K562 (cell line): ENCODE measurements around the gene RNF145. TPM values are rescaled to one million over a fixed set of nuclear protein-coding genes. Genes with fewer than 3 reads are reported as not detected.

Experiments used
- ATAC-seq: fragments of 200-7000 bp; cut with Tn5 transposase; 3 replicates; pipeline ENCODE4 v1.9.1; 2020; ENCODE audit warnings: moderate library complexity
- BruUV-seq: library from RNA; stranded (reverse); fragments of 400-500 nt; replicated peaks from 2 replicates; lab custom pipeline; 2021; lab: Mats Ljungman, UMichigan
- CTCF ChIA-PET: fragments of 300-600 bp; formaldehyde crosslinking; extraction: SDS; loops from one replicate; lab custom pipeline; 2021; ENCODE audit warnings: low intra/inter-chr PET ratio; lab: Yijun Ruan, JAX
- POLR2A ChIA-PET: fragments of 300-600, 350-650 bp; sonication (Branson Sonifier 250); formaldehyde crosslinking; extraction: SDS; loops from one replicate; lab custom pipeline; 2021; ENCODE audit warnings: antibody characterized with exemption, inconsistent platforms; lab: Yijun Ruan, JAX
- DNase-seq, 4 experiments: peaks; one replicate each; pipeline versions ENCODE4 v3.0.0 to v3.0.0-alpha.2; 2011 to 2018; ENCODE audit warnings: low spot score in 3 of 4, mixed read lengths in 3 of 4; ENCODE audit errors: extremely low read depth in 1 of 4
- FAIRE-seq: peaks from 2 replicates; lab custom pipeline; 2011; peaks lifted over from hg19 to GRCh38; lab: Jason Lieb, UNC
- H2AFZ ChIP-seq: 2 replicates; pipeline ENCODE4 v1.6.0; 2011; ENCODE audit warnings: low read depth, low read length, control low read depth, inconsistent platforms
- H3K27ac ChIP-seq: fragments of 200-600 bp; 3 replicates; pipeline ENCODE4 v1.8.0; 2011; ENCODE audit warnings: low read depth, mild to moderate bottlenecking, control low read depth, inconsistent platforms, low read length, moderate library complexity, mixed read lengths; ENCODE audit errors: extremely low read depth
- H3K27me3 ChIP-seq, 2 experiments: fragments of 300-600 bp in 1 of 2; 2 replicates in 1 of 2; 3 replicates in 1 of 2; pipeline versions ENCODE4 v1.6.0 to v1.8.0; 2011; ENCODE audit warnings: inconsistent platforms in 2 of 2, low read length in 2 of 2, mild to moderate bottlenecking in 1 of 2, mixed read lengths in 1 of 2, moderate library complexity in 1 of 2; ENCODE audit not compliant: control insufficient read depth in 2 of 2, insufficient read depth in 2 of 2
- H3K36me3 ChIP-seq: fragments of 300-600 bp; 3 replicates; pipeline ENCODE4 v1.8.0; 2011; ENCODE audit warnings: mild to moderate bottlenecking, low read length, inconsistent platforms; ENCODE audit not compliant: control insufficient read depth, insufficient read depth
- H3K4me1 ChIP-seq, 2 experiments: fragments of 200-600 bp in 1 of 2; replicated peaks in 1 of 2; 2 replicates in 1 of 2; 3 replicates in 1 of 2; pipeline versions ENCODE4 v1.5.1 to v1.8.0; 2011; ENCODE audit warnings: inconsistent platforms in 2 of 2, low read length in 2 of 2, mild to moderate bottlenecking in 1 of 2, mixed read lengths in 1 of 2, moderate library complexity in 1 of 2; ENCODE audit not compliant: control insufficient read depth in 2 of 2, insufficient read depth in 2 of 2
- H3K4me2 ChIP-seq: 2 replicates; pipeline ENCODE4 v1.6.1; 2011; ENCODE audit warnings: low read length, control low read depth, inconsistent platforms, mixed read lengths; ENCODE audit not compliant: insufficient read depth
- H3K4me3 ChIP-seq: fragments of 200-600 bp; sonication (generic), shearing (Covaris generic); 2 replicates; pipeline ENCODE4 v1.5.1; 2016; ENCODE audit warnings: control low read depth, inconsistent platforms
- H3K79me2 ChIP-seq: fragments of 200-600 bp; 3 replicates; pipeline ENCODE4 v1.8.0; 2011; ENCODE audit warnings: low read length, inconsistent platforms; ENCODE audit not compliant: control insufficient read depth, insufficient read depth
- H3K9ac ChIP-seq, 2 experiments: 2 replicates each; pipeline versions ENCODE4 v1.6.0 to v1.6.1; 2011; ENCODE audit warnings: low read depth in 2 of 2, low read length in 2 of 2, control low read depth in 1 of 2, inconsistent platforms in 1 of 2, mild to moderate bottlenecking in 1 of 2, mixed read lengths in 1 of 2; ENCODE audit not compliant: insufficient read depth in 1 of 2
- H3K9me1 ChIP-seq: one replicate; pipeline ENCODE4 v1.6.0; 2011; ENCODE audit warnings: inconsistent platforms, mild to moderate bottlenecking, low read length, moderate library complexity; ENCODE audit not compliant: control insufficient read depth, insufficient read depth
- H3K9me3 ChIP-seq: replicated peaks from 2 replicates; pipeline ENCODE4 v1.5.1; 2011; ENCODE audit warnings: low read depth, low read length, inconsistent platforms; ENCODE audit not compliant: control insufficient read depth, insufficient read depth
- H4K20me1 ChIP-seq: replicated peaks from 2 replicates; pipeline ENCODE4 v1.6.1; 2011; ENCODE audit warnings: low read length, inconsistent platforms, mixed read lengths; ENCODE audit not compliant: control insufficient read depth, insufficient read depth
- C11orf30 ChIP-seq: fragments of 450-650 bp; IDR thresholded peaks from 2 replicates; pipeline ENCODE4 v1.6.1; 2016; ENCODE audit warnings: low read depth, mild to moderate bottlenecking
- ETV1 ChIP-seq: fragments of 450-650 bp; conservative IDR thresholded peaks from 2 replicates; pipeline ENCODE4 v1.6.1; 2016; ENCODE audit warnings: missing genetic modification characterization, control low read depth, low read depth, missing compliant biosample characterization
- IFI16 ChIP-seq: fragments of 250-450 bp; sonication (Bioruptor Pico); IDR thresholded peaks from 2 replicates; pipeline ENCODE4 v2.1.2; 2022; ENCODE audit warnings: mild to moderate bottlenecking, inconsistent platforms
- MAFG ChIP-seq: fragments of 450-650 bp; conservative IDR thresholded peaks from 2 replicates; pipeline ENCODE4 v1.6.1; 2016; ENCODE audit warnings: missing genetic modification characterization, missing compliant biosample characterization
- SUPT5H ChIP-seq: fragments of 450-650 bp; IDR thresholded peaks from 2 replicates; pipeline ENCODE4 v1.6.1; 2016
- THRA ChIP-seq: fragments of 450-650 bp; IDR thresholded peaks from 2 replicates; pipeline ENCODE4 v1.6.1; 2017; ENCODE audit warnings: mild to moderate bottlenecking, moderate library complexity
- THRAP3 ChIP-seq: fragments of 450-650 bp; IDR thresholded peaks from 2 replicates; pipeline ENCODE4 v1.6.1; 2016; ENCODE audit warnings: mild to moderate bottlenecking, inconsistent platforms, borderline replicate concordance
- ZNF140 ChIP-seq: fragments of 250-450 bp; sonication (Bioruptor Pico); IDR thresholded peaks from 2 replicates; pipeline ENCODE4 v1.8.0; 2021; ENCODE audit warnings: moderate library complexity, mild to moderate bottlenecking, inconsistent platforms
- ZSCAN32 ChIP-seq: fragments of 450-650 bp; formaldehyde crosslinking; IDR thresholded peaks from 2 replicates; pipeline ENCODE4 v1.4.0; 2020; ENCODE audit warnings: mild to moderate bottlenecking, moderate library complexity
- WGBS: fragments of 100-300 bp; shearing (Covaris generic); methylation state at CpG from one replicate; pipeline ENCODE4 v1.1.6; 2016; ENCODE audit warnings: low coverage, mixed read lengths; ENCODE audit not compliant: insufficient coverage; ENCODE audit errors: missing lambda C conversion rate; 5-methylcytosine and 5-hydroxymethylcytosine counted together
- in situ Hi-C: fragments of 300-500 bp; cut with MboI; formaldehyde crosslinking; loops from 4 replicates; pipeline ENCODE4 v1.15.0; 2018; ENCODE audit warnings: inconsistent platforms, mixed read lengths
- intact Hi-C: fragments of 100-400 bp; cut with micrococcal nuclease; formaldehyde crosslinking; loops from 2 replicates; pipeline ENCODE4 v1.14.2; 2022
- polyA plus RNA-seq, 8 experiments: library from polyadenylated mRNA; depleted of rRNA in 4 of 8; stranded (reverse) in 5 of 8; unstranded in 3 of 8; fragments of >200 nt; fragmentation: Nextera tagmentation in 2 of 8; fragmentation: Illumina TruSeq in 1 of 8; extraction: Ambion mirVana in 2 of 8; extraction: Trizol in 1 of 8; gene quantifications; 2 replicates each; pipeline versions ENCODE4 v1.2.1 to v1.2.3, GENCODE V29; 2011 to 2014; ENCODE audit warnings: inconsistent platforms in 1 of 8, missing spikeins in 1 of 8
- total RNA-seq, 7 experiments: library from RNA; depleted of rRNA in 6 of 7; stranded (reverse); fragments of >200 nt in 6 of 7; fragmentation: Illumina TruSeq in 2 of 7; extraction: Trizol in 2 of 7; gene quantifications; 2 replicates each; pipeline versions ENCODE4 v1.2.1 to v1.2.3, GENCODE V29; 2011 to 2021; ENCODE audit warnings: low replicate concordance in 1 of 7
- TF ChIP-seq, protein P1 (sequence below): fragments of 250-450 bp; sonication (Bioruptor Pico); IDR thresholded peaks from 2 replicates; pipeline ENCODE4 v1.8.0; 2022; ENCODE audit warnings: moderate library complexity, mild to moderate bottlenecking, inconsistent platforms
- TF ChIP-seq, protein P2 (sequence below): IDR thresholded peaks from 3 replicates; pipeline ENCODE4 v1.6.1; 2011; ENCODE audit warnings: borderline replicate concordance, mild to moderate bottlenecking; ENCODE audit not compliant: insufficient read length, insufficient read depth

Gene RNF145
- total and polyA plus RNA-seq, 9 of the 15 experiments (the other 6 are each of a cell fraction or from before 2014, with no cell fraction given): 13.6 to 40.7 (median 25.4) TPM

DNA sequence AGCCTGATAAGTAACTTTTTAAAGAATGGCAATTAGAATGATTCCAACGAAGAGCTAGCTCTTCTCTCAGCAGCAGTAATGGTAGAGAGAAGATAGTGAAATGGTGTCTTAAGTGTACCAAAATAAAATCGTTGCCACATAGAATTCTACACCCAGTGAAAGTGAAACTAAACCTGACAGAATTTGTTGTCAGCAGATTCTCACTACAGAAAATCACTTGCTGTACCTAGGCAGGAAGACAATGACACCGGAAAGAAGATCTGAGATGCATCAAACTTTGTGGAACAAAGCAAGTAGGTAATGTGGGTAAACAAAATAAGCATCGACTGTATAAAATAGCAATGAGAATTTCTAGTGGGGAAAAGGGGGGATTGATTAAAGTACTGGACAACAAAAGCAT lies 88.9 kb downstream of the RNF145 start:
- Histone ChIP-seq H3K4me3 (peak overlapping the region; percentile 24; the same call in 1 of the 2 replicates), H3K4me2 (peak overlapping the region; percentile 71), H3K79me2 (no peaks in the 10 kb centered on the region), H2AFZ (peak overlapping the region; percentile 89), H3K27ac (peak overlapping the region; percentile 23; the same call in 1 of the 3 replicates), H3K27me3 (peaks cover 0 to 6% of the 10 kb centered on the region in 2 experiments; a peak in 1 of 5 replicates), H3K36me3 (no peaks in the 10 kb centered on the region), H4K20me1 (no peaks in the 10 kb centered on the region), H3K9me1 (no peaks in the 10 kb centered on the region), H3K9me3 (no peaks in the 10 kb centered on the region; the same call in 1 of the 2 replicates), H3K9ac (peak overlapping the region in 1 of 2 experiments; percentile 28; a peak in 1 of 4 replicates), H3K4me1 (no peaks in the 10 kb centered on the region; a peak in 1 of 5 replicates)
- intact Hi-C loops: no loop called here
- FAIRE-seq (no peak), DNase-seq (no peak), ATAC-seq (peak; percentile 66)
- in situ Hi-C loops: no loop called here
- 2% methylated on average over 4 of the region's 4 CpGs for WGBS
- POLR2A ChIA-PET: interaction anchor here (0.8 kb wide), 1 partner anchor 12 kb away, joined by 3 read pairs; no protein-coding TSS in a partner anchor
- BruUV-seq: no TSS peak
- TF ChIP-seq ZNF140: no peak
- no peak for TF ChIP-seq THRAP3
- TF ChIP-seq SUPT5H: no peak
- TF ChIP-seq IFI16 (CRISPR knock-in tag): no peak
- TF ChIP-seq C11orf30: peak; percentile 56; the same call in 1 of the 2 replicates
- peak; percentile 37; the same call in 1 of the 2 replicates for TF ChIP-seq ETV1 (tag)
- TF ChIP-seq, protein P1, sequence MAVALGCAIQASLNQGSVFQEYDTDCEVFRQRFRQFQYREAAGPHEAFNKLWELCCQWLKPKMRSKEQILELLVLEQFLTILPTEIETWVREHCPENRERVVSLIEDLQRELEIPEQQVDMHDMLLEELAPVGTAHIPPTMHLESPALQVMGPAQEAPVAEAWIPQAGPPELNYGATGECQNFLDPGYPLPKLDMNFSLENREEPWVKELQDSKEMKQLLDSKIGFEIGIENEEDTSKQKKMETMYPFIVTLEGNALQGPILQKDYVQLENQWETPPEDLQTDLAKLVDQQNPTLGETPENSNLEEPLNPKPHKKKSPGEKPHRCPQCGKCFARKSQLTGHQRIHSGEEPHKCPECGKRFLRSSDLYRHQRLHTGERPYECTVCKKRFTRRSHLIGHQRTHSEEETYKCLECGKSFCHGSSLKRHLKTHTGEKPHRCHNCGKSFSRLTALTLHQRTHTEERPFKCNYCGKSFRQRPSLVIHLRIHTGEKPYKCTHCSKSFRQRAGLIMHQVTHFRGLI (CRISPR knock-in tag): no peak
- TF ChIP-seq MAFG: peak; percentile 27; the same call in 1 of the 2 replicates
- TF ChIP-seq THRA: no peak
- TF ChIP-seq ZSCAN32: no peak
- TF ChIP-seq, protein P2, sequence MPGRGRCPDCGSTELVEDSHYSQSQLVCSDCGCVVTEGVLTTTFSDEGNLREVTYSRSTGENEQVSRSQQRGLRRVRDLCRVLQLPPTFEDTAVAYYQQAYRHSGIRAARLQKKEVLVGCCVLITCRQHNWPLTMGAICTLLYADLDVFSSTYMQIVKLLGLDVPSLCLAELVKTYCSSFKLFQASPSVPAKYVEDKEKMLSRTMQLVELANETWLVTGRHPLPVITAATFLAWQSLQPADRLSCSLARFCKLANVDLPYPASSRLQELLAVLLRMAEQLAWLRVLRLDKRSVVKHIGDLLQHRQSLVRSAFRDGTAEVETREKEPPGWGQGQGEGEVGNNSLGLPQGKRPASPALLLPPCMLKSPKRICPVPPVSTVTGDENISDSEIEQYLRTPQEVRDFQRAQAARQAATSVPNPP: no peak
- CTCF ChIA-PET: interaction anchor here (0.6 kb wide), 1 partner anchor 538 kb away, joined by 4 read pairs; no protein-coding TSS in a partner anchor
